HT-29 (cell line): ENCODE results near the gene AANAT. TPM values are rescaled to one million over a fixed set of nuclear protein-coding genes. Genes with fewer than 3 reads are reported as not detected.

Experiments used
- DNase-seq: peaks from one replicate; pipeline ENCODE4 v3.0.0-alpha.2; 2015; ENCODE audit warnings: low spot score
- total RNA-seq: library from RNA; depleted of rRNA; stranded (reverse); fragments of >200 nt; shearing (Covaris generic); gene quantifications from 2 replicates; pipeline ENCODE4 v1.2.3, GENCODE V29; 2014

Gene AANAT
- total RNA-seq, 1 experiment from 2014 or later = not detected

GRCh38 chr17:76468634-76469010, 1.2 kb downstream of the AANAT start:
- no peak for DNase-seq

GRCh38 chr17:76469076-76469990, 1.9 kb downstream of the AANAT start:
- no peak for DNase-seq

- DNase-seq = no peak
These were observed 2.8 kb downstream of the AANAT start for GRCh38 chr17:76469991-76470739.

- DNase-seq = no peak
These were observed 4.3 kb downstream of the AANAT start for GRCh38 chr17:76471498-76472257.

GRCh38 chr17:76472258-76472645, 4.8 kb downstream of the AANAT start:
- no peak for DNase-seq

- no peak for DNase-seq
These were observed 5.3 kb downstream of the AANAT start for GRCh38 chr17:76472726-76473125.

- DNase-seq = no peak
These were observed 6.2 kb downstream of the AANAT start for GRCh38 chr17:76473541-76473985.

- no peak for DNase-seq
These were observed 6.8 kb downstream of the AANAT start for GRCh38 chr17:76474238-76474637.

- no peak for DNase-seq
These were observed 7.5 kb downstream of the AANAT start for GRCh38 chr17:76474894-76475293.

GRCh38 chr17:76475302-76475701, 7.9 kb downstream of the AANAT start:
- DNase-seq = no peak

- DNase-seq = no peak
These were observed 9.3 kb downstream of the AANAT start for GRCh38 chr17:76476736-76477135.

- DNase-seq = no peak
These were observed 10.2 kb downstream of the AANAT start for GRCh38 chr17:76477576-76477975.

GRCh38 chr17:76478097-76478496, 10.7 kb downstream of the AANAT start:
- no peak for DNase-seq

GRCh38 chr17:76478730-76479514, 11.5 kb downstream of the AANAT start:
- no peak for DNase-seq

- no peak for DNase-seq
These were observed 12.2 kb downstream of the AANAT start for GRCh38 chr17:76479515-76480060.

- no peak for DNase-seq
These were observed 13.2 kb downstream of the AANAT start for GRCh38 chr17:76480632-76481031.

GRCh38 chr17:76481071-76481655, 13.8 kb downstream of the AANAT start:
- DNase-seq = no peak

- DNase-seq = no peak
These were observed 16.9 kb downstream of the AANAT start for GRCh38 chr17:76484228-76484725.

- DNase-seq = no peak
These were observed 18.2 kb downstream of the AANAT start for GRCh38 chr17:76485569-76485968.
